Stimulated activated CD4-positive, alpha-beta T cell treated with anti-CD3 and anti-CD28 coated beads, Interleukin-4, amount 100 ng/mL, for 48 hours (primary cell): ENCODE results near the gene HJURP.

ENCODE experiments used
- DNase-seq, 2 donors: peaks; one replicate each; pipeline ENCODE4 v3.0.0-alpha.2; 2020; ENCODE audit warnings: low read depth in 2 of 2

The HJURP gene

GRCh38 chr2:233830111-233830802 lies 24.1 kb downstream of the HJURP start:
- DNase-seq, result no peak

- DNase-seq, result no peak
These were observed 24.9 kb downstream of the HJURP start for GRCh38 chr2:233829193-233830110.

- no peak for DNase-seq
These were observed 25.7 kb downstream of the HJURP start for GRCh38 chr2:233828546-233829192.

- no peak for DNase-seq
These were observed 30.0 kb downstream of the HJURP start for GRCh38 chr2:233824373-233824772.

GRCh38 chr2:233823731-233824121 lies 30.6 kb downstream of the HJURP start:
- DNase-seq, result no peak

- DNase-seq, result no peak
These were observed 31.3 kb downstream of the HJURP start for GRCh38 chr2:233822781-233823730.

- no peak for DNase-seq
These were observed 32.1 kb downstream of the HJURP start for GRCh38 chr2:233822101-233822771.

- no peak for DNase-seq
These were observed 32.6 kb downstream of the HJURP start for GRCh38 chr2:233821709-233822100.

GRCh38 chr2:233821196-233821595 lies 33.1 kb downstream of the HJURP start:
- DNase-seq, result no peak

- DNase-seq, result no peak
These were observed 33.6 kb downstream of the HJURP start for GRCh38 chr2:233820774-233821105.

- no peak for DNase-seq
These were observed 34.2 kb downstream of the HJURP start for GRCh38 chr2:233819884-233820773.

GRCh38 chr2:233818639-233819621 lies 35.4 kb downstream of the HJURP start:
- no peak for DNase-seq

- DNase-seq, result no peak
These were observed 36.2 kb downstream of the HJURP start for GRCh38 chr2:233817995-233818638.

- no peak for DNase-seq
These were observed 36.9 kb downstream of the HJURP start for GRCh38 chr2:233817361-233817911.

- no peak for DNase-seq
These were observed 37.6 kb downstream of the HJURP start for GRCh38 chr2:233816771-233817170.

GRCh38 chr2:233816334-233816733 lies 38.0 kb downstream of the HJURP start:
- no peak for DNase-seq

- no peak for DNase-seq
These were observed 38.5 kb downstream of the HJURP start for GRCh38 chr2:233815861-233816260.
